Bronchial epithelial cell (primary cell): ENCODE measurements around the gene SMIM30. TPM values are rescaled to one million over a fixed set of nuclear protein-coding genes. Genes with fewer than 3 reads are reported as not detected.

ENCODE experiments used
- DNase-seq: peaks from one replicate; pipeline ENCODE4 v3.0.0-alpha.2; 2010; ENCODE audit warnings: low read depth
- FAIRE-seq: peaks from 2 replicates; lab custom pipeline; 2011; peaks lifted over from hg19 to GRCh38; lab: Jason Lieb, UNC
- H3K27me3 ChIP-seq: 2 replicates; pipeline ENCODE4 v1.5.1; 2011; ENCODE audit warnings: low read length; ENCODE audit not compliant: control insufficient read depth, insufficient read depth
- H3K36me3 ChIP-seq: 2 replicates; pipeline ENCODE4 v1.5.1; 2011; ENCODE audit warnings: low read length; ENCODE audit not compliant: control insufficient read depth, insufficient read depth
- H3K4me3 ChIP-seq: 2 replicates; pipeline ENCODE4 v1.5.1; 2011; ENCODE audit warnings: mild to moderate bottlenecking, low read depth, low read length, control low read depth
- CTCF ChIP-seq: IDR thresholded peaks from 2 replicates; pipeline ENCODE4 v1.5.1; 2011; ENCODE audit warnings: mild to moderate bottlenecking, moderate library complexity, low read length, control low read depth, inconsistent platforms; ENCODE audit not compliant: insufficient read depth, severe bottlenecking
- total RNA-seq: library from RNA; depleted of rRNA; stranded (reverse); fragments of >200 nt; gene quantifications from 2 replicates; pipeline ENCODE4 v1.2.1, GENCODE V29; 2014

Gene SMIM30
- total RNA-seq, 1 donor from 2014 or later: 28.2 TPM

DNA sequence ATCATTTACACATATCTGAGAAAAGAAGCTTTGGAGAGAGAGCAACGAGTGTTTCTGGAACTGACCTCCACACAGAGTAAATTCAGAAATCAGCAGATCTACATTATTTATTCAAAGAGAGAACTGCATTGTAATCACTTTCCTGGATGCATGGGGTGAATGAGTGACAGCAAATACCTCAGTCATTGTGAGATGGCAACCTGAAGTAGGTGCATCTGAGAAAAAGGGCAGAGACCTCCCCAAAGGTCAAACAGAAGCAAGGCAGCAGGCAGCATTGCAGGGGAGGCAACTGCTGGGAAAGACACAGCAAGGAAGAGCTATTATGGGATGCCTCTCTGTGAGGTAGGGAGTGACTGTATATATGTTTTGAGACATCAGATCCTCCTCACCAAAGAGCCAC is 26.5 kb upstream of the SMIM30 start:
- FAIRE-seq: no peak
- Histone ChIP-seq H3K27me3 (no peaks in the 10 kb centered on the region), H3K36me3 (no peaks in the 10 kb centered on the region), H3K4me3 (no peak overlapping the region)
- DNase-seq: no peak
- TF ChIP-seq CTCF: no peak

DNA sequence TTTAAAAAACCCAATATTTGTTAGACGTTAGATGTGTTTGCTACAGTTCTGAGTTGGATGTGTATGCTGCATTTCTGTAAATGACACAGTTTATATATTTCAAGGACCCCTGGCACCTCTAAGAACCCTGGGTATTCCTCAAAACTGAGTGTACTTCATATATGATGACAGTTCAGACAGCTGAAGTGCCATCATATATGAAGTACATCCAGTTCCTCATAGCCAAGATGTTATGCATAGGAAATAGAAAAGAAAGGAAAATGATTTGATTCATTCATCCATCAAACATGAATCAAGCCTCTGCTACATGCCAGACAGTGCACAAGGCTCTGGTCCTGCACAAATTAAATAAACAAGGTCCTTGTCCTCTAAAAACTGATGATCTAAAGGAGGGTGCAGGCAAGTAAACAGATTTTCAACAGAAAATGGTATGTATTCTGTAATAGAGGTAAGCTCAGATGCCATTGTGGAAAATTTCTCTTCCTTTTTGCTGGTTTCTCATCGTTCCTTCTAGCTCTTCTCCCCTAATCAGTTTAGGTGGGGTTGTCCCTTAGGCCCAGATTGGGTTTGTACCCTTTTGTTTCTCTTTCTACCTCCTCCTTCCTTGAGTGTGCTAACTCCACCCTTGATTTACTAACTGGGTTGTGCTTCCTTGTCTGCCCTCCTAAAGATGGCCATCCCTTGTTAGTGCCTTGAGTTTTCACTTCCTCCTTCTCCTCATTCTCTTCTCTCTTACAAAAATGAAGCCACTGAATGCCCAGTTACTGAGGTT is 25.3 kb upstream of the SMIM30 start:
- FAIRE-seq (no peak), DNase-seq (no peak)

DNA sequence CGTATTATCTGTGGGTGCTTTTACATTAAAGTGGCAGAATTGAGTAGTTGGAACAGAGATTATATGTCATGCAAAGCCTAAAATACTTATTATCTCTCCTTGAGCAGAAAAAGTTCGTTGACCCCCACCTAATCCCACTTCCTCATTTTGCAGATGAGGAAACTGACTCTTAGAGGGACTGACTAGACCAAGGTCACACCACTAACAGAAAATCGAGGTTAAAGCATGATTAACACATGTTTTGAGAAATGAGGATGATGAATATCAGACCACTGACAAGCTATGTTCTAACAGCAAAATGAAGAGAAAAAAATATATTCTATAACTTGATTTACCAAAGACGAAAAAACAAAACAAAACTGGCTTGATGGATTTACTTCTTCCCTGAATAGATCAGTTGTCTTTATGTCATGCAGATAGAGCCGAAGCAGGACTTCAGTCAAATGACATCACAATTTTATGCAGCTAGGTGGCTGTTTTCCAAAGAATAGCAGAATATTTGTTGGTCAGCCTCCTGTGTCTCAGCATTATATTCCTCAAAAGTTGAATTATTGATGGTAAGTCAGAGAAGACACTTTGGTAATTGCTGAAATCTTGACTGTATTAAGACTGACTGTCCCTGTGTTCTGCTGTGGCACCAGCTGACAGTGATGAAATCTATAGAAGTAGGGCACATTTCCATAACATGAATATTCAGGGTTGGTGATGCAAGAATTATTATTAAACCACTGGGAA is 24.2 kb upstream of the SMIM30 start:
- H3K4me3 ChIP-seq: no peak overlapping the region
- no peak for FAIRE-seq
- no peaks in the 10 kb centered on the region for H3K27me3 ChIP-seq
- no peak for DNase-seq
- H3K36me3 ChIP-seq: no peaks in the 10 kb centered on the region
- TF ChIP-seq CTCF: no peak

More for the DNA sequence above, 25.3 kb upstream of the SMIM30 start:
- H3K4me3 ChIP-seq: no peak overlapping the region
- no peaks in the 10 kb centered on the region for H3K27me3 ChIP-seq
- no peak for TF ChIP-seq CTCF
- H3K36me3 ChIP-seq: no peaks in the 10 kb centered on the region

- Histone ChIP-seq H3K4me3 (no peak overlapping the region), H3K36me3 (no peaks in the 10 kb centered on the region), H3K27me3 (no peaks in the 10 kb centered on the region)
- TF ChIP-seq CTCF: no peak
- no peak for DNase-seq
- no peak for FAIRE-seq
These were observed 23.4 kb upstream of the SMIM30 start for GRCh38 chr7:113141803-113142202.

DNA sequence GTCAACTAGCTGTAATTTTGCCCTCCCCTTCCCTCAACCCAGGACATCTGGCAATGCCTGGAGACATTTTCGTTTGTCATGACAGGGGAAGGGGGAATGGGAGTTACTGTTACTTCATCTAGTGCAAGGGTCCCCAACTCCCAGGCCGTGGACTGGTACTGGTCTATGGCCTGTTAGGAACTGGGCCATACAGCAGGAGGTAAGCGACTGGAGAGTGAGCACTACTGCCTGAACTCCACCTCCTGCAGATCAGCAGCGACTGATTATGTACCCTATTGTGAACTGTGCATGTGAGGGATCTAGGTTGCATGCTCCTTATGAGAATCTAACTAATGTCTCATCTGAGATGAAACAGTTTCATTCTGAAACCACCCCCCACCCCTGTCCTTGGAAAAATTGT is 22.6 kb upstream of the SMIM30 start:
- no peaks in the 10 kb centered on the region for H3K36me3 ChIP-seq
- H3K27me3 ChIP-seq: no peaks in the 10 kb centered on the region
- DNase-seq: no peak
- FAIRE-seq: no peak
- no peak for TF ChIP-seq CTCF
- no peak overlapping the region for H3K4me3 ChIP-seq
